Islet of Langerhans (tissue), 1 donor: ENCODE data around the gene HNRNPA1L2.
"Not testable (repeated sequence)": the region's sequence is repeated elsewhere in the genome, so short reads cannot be mapped to it uniquely, and the experiment has no call there.

Source experiments
- FAIRE-seq: peaks from one replicate; lab custom pipeline; 2011; peaks lifted over from hg19 to GRCh38; lab: Jason Lieb, UNC

HNRNPA1L2 gene

GRCh38 chr13:52646967-52647366, 4.7 kb downstream of the HNRNPA1L2 start:
- no peak for FAIRE-seq

- no peak for FAIRE-seq
Measured at GRCh38 chr13:52650731-52651130, 8.5 kb downstream of the HNRNPA1L2 start.

GRCh38 chr13:52651897-52652195, 9.6 kb downstream of the HNRNPA1L2 start:
- no peak for FAIRE-seq

GRCh38 chr13:52652196-52652979, 10.2 kb downstream of the HNRNPA1L2 start, which contains the start of gene SUGT1:
TSS of gene SUGT1 (plus strand) at chr13:52652836. CDS start at chr13:52652921, 85 bp downstream.
- peak; percentile 82 for FAIRE-seq

GRCh38 chr13:52652980-52653303, 10.7 kb downstream of the HNRNPA1L2 start:
- no peak for FAIRE-seq

GRCh38 chr13:52659340-52659739, 17.1 kb downstream of the HNRNPA1L2 start:
- FAIRE-seq, result no peak

GRCh38 chr13:52664272-52664671, 22.0 kb downstream of the HNRNPA1L2 start:
- FAIRE-seq, result no peak

- FAIRE-seq, result peak; percentile 96
Measured at GRCh38 chr13:52665325-52665724, 23.1 kb downstream of the HNRNPA1L2 start.

GRCh38 chr13:52669677-52670076, 27.4 kb downstream of the HNRNPA1L2 start:
- FAIRE-seq, result no peak

GRCh38 chr13:52670726-52671125, 28.5 kb downstream of the HNRNPA1L2 start:
- FAIRE-seq, result peak; percentile 75

- FAIRE-seq, result no peak
Measured at GRCh38 chr13:52673465-52673864, 31.2 kb downstream of the HNRNPA1L2 start.

GRCh38 chr13:52677823-52678222, 35.6 kb downstream of the HNRNPA1L2 start:
- FAIRE-seq, result no peak

- FAIRE-seq, result not testable (repeated sequence)
Measured at GRCh38 chr13:52685806-52686205, 43.6 kb downstream of the HNRNPA1L2 start.

- no peak for FAIRE-seq
Measured at GRCh38 chr13:52686376-52686775, 44.1 kb downstream of the HNRNPA1L2 start.
